ENCODE measurements around the gene CBFA2T3.

DNA sequence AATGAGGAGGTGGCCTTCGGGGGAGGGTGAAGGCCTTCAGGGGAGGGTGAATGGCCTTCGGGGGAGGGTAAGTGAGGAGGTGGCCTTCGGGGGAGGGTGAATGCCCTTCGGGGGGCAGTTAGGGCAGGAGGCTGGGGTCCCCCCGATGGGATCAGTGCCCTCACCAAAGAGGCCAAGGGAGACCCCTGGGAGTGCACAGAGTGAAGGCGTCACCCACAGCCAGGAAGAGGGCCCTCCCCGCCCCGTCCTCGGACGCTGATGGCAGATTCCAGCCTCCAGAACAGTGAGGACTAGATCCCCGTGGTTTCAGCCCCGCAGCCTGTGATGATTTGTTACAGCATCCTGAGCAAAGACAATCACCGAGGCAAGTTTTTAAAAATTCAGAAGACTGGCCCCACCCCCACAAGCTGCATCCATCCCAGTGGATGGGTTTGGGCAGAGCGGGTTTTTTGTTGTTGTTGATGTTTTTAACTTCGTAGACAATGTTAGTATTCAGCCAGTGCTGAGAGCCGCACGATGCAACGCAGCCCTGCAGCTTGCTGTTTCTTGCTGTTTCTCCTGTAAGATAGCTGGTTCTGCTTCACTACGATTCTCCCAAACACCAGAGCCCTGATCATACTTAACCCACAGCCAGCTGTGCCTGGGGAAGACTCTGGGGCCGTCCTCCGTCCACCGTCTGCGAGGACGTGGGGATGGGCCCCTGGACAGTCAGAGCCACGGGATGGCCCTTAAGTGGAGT lies 40.7 kb upstream of the CBFA2T3 start:
- TF ChIP-seq POLR2A (IDR thresholded peaks at IDR 0.05) = no peak
- TF ChIP-seq, protein P1, sequence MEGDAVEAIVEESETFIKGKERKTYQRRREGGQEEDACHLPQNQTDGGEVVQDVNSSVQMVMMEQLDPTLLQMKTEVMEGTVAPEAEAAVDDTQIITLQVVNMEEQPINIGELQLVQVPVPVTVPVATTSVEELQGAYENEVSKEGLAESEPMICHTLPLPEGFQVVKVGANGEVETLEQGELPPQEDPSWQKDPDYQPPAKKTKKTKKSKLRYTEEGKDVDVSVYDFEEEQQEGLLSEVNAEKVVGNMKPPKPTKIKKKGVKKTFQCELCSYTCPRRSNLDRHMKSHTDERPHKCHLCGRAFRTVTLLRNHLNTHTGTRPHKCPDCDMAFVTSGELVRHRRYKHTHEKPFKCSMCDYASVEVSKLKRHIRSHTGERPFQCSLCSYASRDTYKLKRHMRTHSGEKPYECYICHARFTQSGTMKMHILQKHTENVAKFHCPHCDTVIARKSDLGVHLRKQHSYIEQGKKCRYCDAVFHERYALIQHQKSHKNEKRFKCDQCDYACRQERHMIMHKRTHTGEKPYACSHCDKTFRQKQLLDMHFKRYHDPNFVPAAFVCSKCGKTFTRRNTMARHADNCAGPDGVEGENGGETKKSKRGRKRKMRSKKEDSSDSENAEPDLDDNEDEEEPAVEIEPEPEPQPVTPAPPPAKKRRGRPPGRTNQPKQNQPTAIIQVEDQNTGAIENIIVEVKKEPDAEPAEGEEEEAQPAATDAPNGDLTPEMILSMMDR (IDR thresholded peaks at IDR 0.05) = no peak

Data from tibial nerve (tissue), 3 donors.